B cell (primary cell): ENCODE data around the gene TASOR. TPM values are rescaled to one million over a fixed set of nuclear protein-coding genes. Genes with fewer than 3 reads are reported as not detected.
"Not testable (repeated sequence)": the region's sequence is repeated elsewhere in the genome, so short reads cannot be mapped to it uniquely, and the experiment has no call there.

ENCODE experiments used
- ATAC-seq: fragments of 200-7000 bp; cut with Tn5 transposase; one replicate; pipeline ENCODE4 v1.10.0; 2021; ENCODE audit warnings: low read depth, mild to moderate bottlenecking, moderate number of reproducible peaks, moderate library complexity
- CTCF ChIA-PET: fragments of 350-600 bp; sonication (Branson Sonifier 250); formaldehyde crosslinking; loops from one replicate; lab custom pipeline; 2021; ENCODE audit warnings: antibody characterized with exemption, inconsistent platforms; lab: Charles Lee
- POLR2A ChIA-PET: fragments of 350-600 bp; sonication (Branson Sonifier 250); formaldehyde crosslinking; loops from one replicate; lab custom pipeline; 2021; ENCODE audit warnings: antibody characterized with exemption; lab: Charles Lee
- DNase-seq: peaks from one replicate; pipeline ENCODE4 v3.0.0; 2013
- H2AFZ ChIP-seq: 2 replicates; pipeline ENCODE4 v1.6.1; 2012; ENCODE audit warnings: mild to moderate bottlenecking, low read depth, low read length; ENCODE audit not compliant: insufficient read depth, poor library complexity, severe bottlenecking
- H3K27ac ChIP-seq, 2 donors: 1 replicate in 1 of 2; 2 replicates in 1 of 2; pipeline ENCODE4 v1.5.1; 2012 to 2013; ENCODE audit warnings: low read length in 2 of 2, mild to moderate bottlenecking in 2 of 2, moderate library complexity in 1 of 2
- H3K27me3 ChIP-seq, 4 experiments: fragments of 200-600 bp in 1 of 4; sonication (generic) in 1 of 4; replicated peaks in 1 of 4; 1 replicate in 2 of 4; 2 replicates in 2 of 4; pipeline versions ENCODE4 v1.6.1 to v1.7.0; 2013 to 2016; ENCODE audit warnings: low read length in 3 of 4, mild to moderate bottlenecking in 2 of 4, mixed read lengths in 1 of 4, moderate library complexity in 1 of 4; ENCODE audit not compliant: insufficient read depth in 4 of 4, control insufficient read depth in 3 of 4; ENCODE audit errors: control extremely low read depth in 1 of 4
- H3K36me3 ChIP-seq, 2 experiments: replicated peaks in 1 of 2; 1 replicate in 1 of 2; 2 replicates in 1 of 2; pipeline versions ENCODE4 v1.6.1 to v1.7.1; 2013; ENCODE audit warnings: low read length in 1 of 2; ENCODE audit not compliant: insufficient read depth in 2 of 2, control insufficient read depth in 1 of 2; ENCODE audit errors: control extremely low read depth in 1 of 2, extremely low read depth in 1 of 2
- H3K4me1 ChIP-seq, 2 donors: fragments of 200-600 bp in 1 of 2; sonication (generic) in 1 of 2; 1 replicate in 1 of 2; 2 replicates in 1 of 2; pipeline versions ENCODE4 v1.5.1 to v1.6.1; 2013 to 2017; ENCODE audit warnings: low read length in 2 of 2; ENCODE audit not compliant: control insufficient read depth in 2 of 2, insufficient read depth in 2 of 2
- H3K4me2 ChIP-seq: replicated peaks from 2 replicates; pipeline ENCODE3; 2012; ENCODE audit warnings: mild to moderate bottlenecking, low read depth, low read length; ENCODE audit not compliant: poor library complexity, severe bottlenecking
- H3K4me3 ChIP-seq, 5 experiments: fragments of 200-600 bp in 1 of 5; sonication (generic) in 1 of 5; 1 replicate in 3 of 5; 2 replicates in 2 of 5; pipeline versions ENCODE4 v1.5.1 to v1.7.0; 2011 to 2016; ENCODE audit warnings: low read length in 4 of 5, mild to moderate bottlenecking in 4 of 5, low read depth in 2 of 5, control low read depth in 1 of 5, moderate library complexity in 1 of 5; ENCODE audit not compliant: insufficient read depth in 1 of 5; ENCODE audit errors: control extremely low read depth in 1 of 5, extremely low read depth in 1 of 5
- H3K79me2 ChIP-seq: fragments of 200-600 bp; sonication (generic); one replicate; pipeline ENCODE4 v1.6.0; 2016; ENCODE audit warnings: low read length; ENCODE audit not compliant: control insufficient read depth, insufficient read depth
- H3K9ac ChIP-seq: fragments of 200-600 bp; sonication (generic); 2 replicates; pipeline ENCODE4 v1.6.1; 2017; ENCODE audit warnings: mild to moderate bottlenecking, low read length, moderate library complexity
- H3K9me3 ChIP-seq, 3 donors: one replicate each; pipeline versions ENCODE4 v1.6.1 to v1.7.1; 2013; ENCODE audit warnings: low read length in 2 of 3; ENCODE audit not compliant: control insufficient read depth in 2 of 3, insufficient read depth in 1 of 3; ENCODE audit errors: control extremely low read depth in 1 of 3
- H4K20me1 ChIP-seq: 2 replicates; pipeline ENCODE4 v1.6.0; 2012; ENCODE audit warnings: mild to moderate bottlenecking, low read length; ENCODE audit not compliant: insufficient read depth, control insufficient read depth, poor library complexity, severe bottlenecking
- H3K27ac Mint-ChIP-seq: one replicate; pipeline ENCODE4 v1.8.0; 2021; ENCODE audit warnings: mixed read lengths
- H3K27me3 Mint-ChIP-seq: one replicate; pipeline ENCODE4 v1.8.0; 2021; ENCODE audit warnings: mixed read lengths
- H3K4me1 Mint-ChIP-seq: one replicate; pipeline ENCODE4 v1.8.0; 2021; ENCODE audit warnings: mixed read lengths
- H3K4me3 Mint-ChIP-seq: one replicate; pipeline ENCODE4 v1.8.0; 2021; ENCODE audit warnings: mixed read lengths
- H3K9me3 Mint-ChIP-seq: one replicate; pipeline ENCODE4 v1.8.0; 2022; ENCODE audit warnings: mixed read lengths; ENCODE audit not compliant: insufficient read depth
- CTCF ChIP-seq: fragments of 200-600 bp; IDR thresholded peaks from one replicate; pipeline ENCODE4 v1.8.0; 2022; ENCODE audit warnings: antibody characterized with exemption, mild to moderate bottlenecking
- EZH2 ChIP-seq: IDR thresholded peaks from 2 replicates; pipeline ENCODE4 v1.6.1; 2012; ENCODE audit warnings: borderline replicate concordance, low read depth, mild to moderate bottlenecking, moderate library complexity, low read length; ENCODE audit not compliant: insufficient read depth, poor library complexity, severe bottlenecking
- whole genome bisulfite sequencing: methylation state at CpG from one replicate; pipeline ENCODE4 v1.1.5; 2013; ENCODE audit warnings: missing lambda C conversion rate; ENCODE audit not compliant: insufficient coverage; 5-methylcytosine and 5-hydroxymethylcytosine counted together
- intact Hi-C: fragments of 100-400 bp; cut with micrococcal nuclease; formaldehyde crosslinking; loops from one replicate; pipeline ENCODE4 v1.10.0; 2022
- polyA plus RNA-seq: library from polyadenylated mRNA; depleted of rRNA; stranded (reverse); fragments of >200 nt; gene quantifications from 2 replicates; pipeline ENCODE4 v1.2.3, GENCODE V29; 2012
- total RNA-seq, 2 donors: library from RNA; stranded (reverse); fragments of 120-200 nt in 1 of 2; gene quantifications; 1 replicate in 1 of 2; 2 replicates in 1 of 2; pipeline versions ENCODE4 v1.2.3 to v1.2.4, GENCODE V29; 2013 to 2022

The TASOR gene
- total and polyA plus RNA-seq, 2 donors (not counting 1 experiment from before 2014, with no cell fraction given), result 30.9 to 105 TPM

- no peaks in the 10 kb centered on the region for H3K27me3 ChIP-seq
- 92% methylated on average over 2 of the region's 2 CpGs for WGBS
- H2AFZ ChIP-seq, result no peak overlapping the region
- DNase-seq (no peak), ATAC-seq (no peak)
- CTCF ChIA-PET, result interaction anchor here (1.0 to 1.3 kb wide), 2 partner anchors 88 to 89 kb away, joined by 4 read pairs; no protein-coding TSS in a partner anchor
- POLR2A ChIA-PET, result no interaction called here
- H3K9me3 Mint-ChIP-seq, result no peaks in the 10 kb centered on the region
- H3K4me3 Mint-ChIP-seq, result no peak overlapping the region
- no peak overlapping the region for H3K27ac ChIP-seq
- H3K4me1 Mint-ChIP-seq, result no peaks in the 10 kb centered on the region
- H3K4me3 ChIP-seq, result no peak overlapping the region
- intact Hi-C loops, result no loop called here
- H3K27me3 Mint-ChIP-seq, result no peaks in the 10 kb centered on the region
- no peaks in the 10 kb centered on the region for H3K79me2 ChIP-seq
- H3K27ac Mint-ChIP-seq, result no peak overlapping the region
- H3K4me1 ChIP-seq, result no peaks in the 10 kb centered on the region
- no peaks in the 10 kb centered on the region for H3K9me3 ChIP-seq
- H3K36me3 ChIP-seq, result no peaks in the 10 kb centered on the region
- no peak overlapping the region for H3K9ac ChIP-seq
- no peaks in the 10 kb centered on the region for H4K20me1 ChIP-seq
- H3K4me2 ChIP-seq, result no peak overlapping the region
- TF ChIP-seq EZH2, result no peak
- TF ChIP-seq CTCF, result no peak
Measured at GRCh38 chr3:56711344-56711743, 28.3 kb upstream of the TASOR start.

GRCh38 chr3:56707412-56707811 lies 24.3 kb upstream of the TASOR start:
- H3K9ac ChIP-seq, ATAC-seq, H3K4me3 Mint-ChIP-seq, H3K4me3 ChIP-seq, DNase-seq, H3K9me3 ChIP-seq, H3K27me3 Mint-ChIP-seq, H3K36me3 ChIP-seq, H3K27ac ChIP-seq, H3K79me2 ChIP-seq, H3K4me1 Mint-ChIP-seq, H3K27me3 ChIP-seq, H3K27ac Mint-ChIP-seq, H3K4me2 ChIP-seq, POLR2A ChIA-PET, H3K4me1 ChIP-seq, H2AFZ ChIP-seq, H3K9me3 Mint-ChIP-seq, H4K20me1 ChIP-seq: not testable (repeated sequence)
- CTCF ChIA-PET, result interaction anchor here (0.7 to 3.1 kb wide), 14 partner anchors 14 to 291 kb away, joined by 3 to 40 read pairs (median 4); partner anchors contain the start of gene ARHGEF3
- intact Hi-C loops, result loop anchor here (5.0 kb wide), 1 partner anchor 45 kb away; no protein-coding TSS in a partner anchor
- WGBS, result no CpG with 5 or more reads among the region's 6 CpGs
